Sigmoid colon (tissue), 7 donors: ENCODE measurements around the gene KLRG1. TPM values are rescaled to one million over a fixed set of nuclear protein-coding genes. Genes with fewer than 3 reads are reported as not detected.

Source experiments
- DNase-seq: peaks from one replicate; pipeline ENCODE4 v3.0.0-alpha.2; 2019
- H3K27ac ChIP-seq, 4 donors: fragments of 200-600 bp; sonication (generic); one replicate each; pipeline ENCODE4 v1.5.1; 2016 to 2019; ENCODE audit warnings: mild to moderate bottlenecking in 1 of 4
- H3K27me3 ChIP-seq, 3 donors: fragments of 200-600 bp; sonication (generic); one replicate each; pipeline ENCODE4 v1.5.1; 2019; ENCODE audit warnings: mild to moderate bottlenecking in 1 of 3
- H3K36me3 ChIP-seq, 4 donors: fragments of 200-600 bp; sonication (generic); one replicate each; pipeline ENCODE4 v1.5.1; 2016 to 2019
- H3K4me1 ChIP-seq, 4 donors: fragments of 200-600 bp; sonication (generic); one replicate each; pipeline ENCODE4 v1.5.1; 2017 to 2019
- H3K4me3 ChIP-seq, 4 donors: fragments of 200-600 bp; sonication (generic); one replicate each; pipeline ENCODE4 v1.5.1; 2017 to 2019; ENCODE audit warnings: mild to moderate bottlenecking in 2 of 4, moderate library complexity in 1 of 4
- H3K9me3 ChIP-seq, 4 donors: fragments of 200-600 bp in 3 of 4; sonication (generic) in 3 of 4; one replicate each; pipeline versions ENCODE4 v1.5.1 to v1.6.1; 2013 to 2019
- CTCF ChIP-seq, 4 experiments: fragments of 450-650 bp in 3 of 4; fragments of 200-600 bp in 1 of 4; IDR thresholded peaks; one replicate each; pipeline ENCODE4 v1.5.1; 2016 to 2019; ENCODE audit warnings: antibody characterized with exemption in 4 of 4, mild to moderate bottlenecking in 3 of 4, moderate library complexity in 2 of 4
- EP300 ChIP-seq, 4 donors: sonication (generic); formaldehyde crosslinking; IDR thresholded peaks; one replicate each; pipeline ENCODE4 v1.6.1; 2017; ENCODE audit warnings: antibody characterized with exemption in 4 of 4
- POLR2A ChIP-seq, 2 donors: fragments of 450-650 bp; IDR thresholded peaks; one replicate each; pipeline ENCODE4 v1.6.1; 2016; ENCODE audit warnings: antibody characterized with exemption in 2 of 2, mild to moderate bottlenecking in 2 of 2, moderate library complexity in 2 of 2
- POLR2AphosphoS5 ChIP-seq, 4 donors: sonication (generic); formaldehyde crosslinking; IDR thresholded peaks; one replicate each; pipeline ENCODE4 v1.6.1; 2017; ENCODE audit warnings: antibody characterized with exemption in 4 of 4
- WGBS, 2 donors: extraction: QIAGEN DNeasy Blood & Tissue Kit; methylation state at CpG; one replicate each; pipeline ENCODE4 v1.1.7; 2013; 5-methylcytosine and 5-hydroxymethylcytosine counted together
- intact Hi-C: fragments of 100-400 bp; cut with DNase I; formaldehyde crosslinking; loops from one replicate; pipeline ENCODE4 v1.15.1; 2023
- polyA plus RNA-seq, 3 donors: library from polyadenylated mRNA; stranded (reverse); fragments of 200-250 nt; gene quantifications; one replicate each; pipeline ENCODE4 v1.2.3, GENCODE V29; 2013
- total RNA-seq, 4 donors: library from RNA; depleted of rRNA; stranded (reverse); fragments of >200 nt; gene quantifications; one replicate each; pipeline ENCODE4 v1.1.0, GENCODE V29; 2016
- donor health status: healthy with polysubstance abuse.
- donor health status: Bipolar disorder and iron deficiency.
- donor health status: healthy.

Gene KLRG1
- total and polyA plus RNA-seq, 7 donors = 1.2 to 4.3 (median 3.5) TPM; not detected in 2

DNA sequence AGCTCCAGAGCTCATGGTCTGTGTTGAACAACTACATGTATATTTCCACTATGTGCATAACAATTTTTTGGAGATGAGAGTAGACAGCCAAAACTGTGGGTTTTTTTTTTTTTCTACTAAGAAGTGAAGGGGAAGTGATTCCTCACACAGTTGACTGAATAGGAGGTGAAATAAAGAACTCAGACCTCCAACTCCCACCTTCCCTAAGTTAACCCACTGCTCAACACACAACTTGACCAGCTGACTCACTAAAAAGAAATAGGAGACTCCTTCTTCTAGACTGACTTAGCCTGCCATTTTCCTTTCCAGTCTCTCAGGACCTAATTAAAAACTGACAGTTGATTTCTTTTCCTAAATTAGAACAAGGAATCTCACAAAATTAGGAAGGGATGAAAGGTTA lies 41.6 kb upstream of the KLRG1 start:
- H3K4me3 ChIP-seq = no peak overlapping the region
- no peak for TF ChIP-seq EP300 (IDR thresholded peaks at IDR 0.05)
- no peak for TF ChIP-seq CTCF (IDR thresholded peaks at IDR 0.05)
- TF ChIP-seq POLR2A (IDR thresholded peaks at IDR 0.05) = no peak
- TF ChIP-seq POLR2AphosphoS5 (IDR thresholded peaks at IDR 0.05) = no peak
- H3K9me3 ChIP-seq = no peaks in the 10 kb centered on the region
- H3K27me3 ChIP-seq = no peaks in the 10 kb centered on the region
- no peak for DNase-seq
- H3K4me1 ChIP-seq = peaks cover 0 to 31% (median 21%) of the 10 kb centered on the region in 4 donors
- intact Hi-C loops = no loop called here
- peaks cover 11 to 40% (median 17%) of the 10 kb centered on the region in 4 donors for H3K36me3 ChIP-seq
- no peak overlapping the region for H3K27ac ChIP-seq

GRCh38 chr12:8948701-8949341 lies 40.5 kb upstream of the KLRG1 start:
- peak overlapping the region; percentile 67 to 90 (median 82) for H3K4me3 ChIP-seq
- peak overlapping the region; percentile 94 to 99 (median 96) for H3K27ac ChIP-seq
- TF ChIP-seq POLR2A (IDR thresholded peaks at IDR 0.05) (no peak), EP300 (IDR thresholded peaks at IDR 0.05) (no peak), POLR2AphosphoS5 (IDR thresholded peaks at IDR 0.05) (no peak), CTCF (IDR thresholded peaks at IDR 0.05) (no peak)
- whole genome bisulfite sequencing, 2 donors = 0 to 1% methylated on average over 15 of the region's 15 CpGs
- H3K9me3 ChIP-seq = no peaks in the 10 kb centered on the region
- H3K36me3 ChIP-seq = peaks cover under 1 to 29% (median 8%) of the 10 kb centered on the region in 4 donors
- intact Hi-C loops = no loop called here
- H3K27me3 ChIP-seq = no peaks in the 10 kb centered on the region
- DNase-seq = no peak
- peaks cover 0 to 31% (median 21%) of the 10 kb centered on the region in 4 donors for H3K4me1 ChIP-seq

GRCh38 chr12:8949342-8950220 lies 39.8 kb upstream of the KLRG1 start, which contains the start of gene M6PR:
Gene M6PR (minus strand): TSS chr12:8949645. CDS start chr12:8946404, 3,241 bp downstream.
- Histone ChIP-seq H3K36me3 (peaks cover 0 to 21% (median 5%) of the 10 kb centered on the region in 4 donors), H3K4me1 (peaks cover 0 to 31% (median 21%) of the 10 kb centered on the region in 4 donors), H3K27me3 (no peaks in the 10 kb centered on the region), H3K9me3 (no peaks in the 10 kb centered on the region), H3K4me3 (peak within 1 kb of the TSS; percentile 67 to 90 (median 82)), H3K27ac (peak within 1 kb of the TSS; percentile 94 to 99 (median 96))
- 0% methylated on average over 66 of the region's 66 CpGs for whole genome bisulfite sequencing, 2 donors
- intact Hi-C loops = loop anchor here (2.0 to 10.0 kb wide), 3 partner anchors 35 to 705 kb away; partner anchors contain the start of gene PHC1
- TF ChIP-seq CTCF (IDR thresholded peaks at IDR 0.05) (peak; percentile 7 to 43 (median 27)), POLR2AphosphoS5 (IDR thresholded peaks at IDR 0.05) (peak; percentile 85 to 94 (median 90)), EP300 (IDR thresholded peaks at IDR 0.05) (no peak), POLR2A (IDR thresholded peaks at IDR 0.05) (peak; percentile 66 to 78)
- DNase-seq = peak; percentile 97

GRCh38 chr12:8950221-8950527 lies 39.2 kb upstream of the KLRG1 start:
- H3K9me3 ChIP-seq = no peaks in the 10 kb centered on the region
- no peak for DNase-seq
- peak overlapping the region; percentile 67 to 90 (median 82) for H3K4me3 ChIP-seq
- peak overlapping the region; percentile 94 to 99 (median 96) for H3K27ac ChIP-seq
- H3K36me3 ChIP-seq = peaks cover 0 to 15% (median 2%) of the 10 kb centered on the region in 4 donors
- no peaks in the 10 kb centered on the region for H3K27me3 ChIP-seq
- 0% methylated on average over 7 of the region's 7 CpGs for WGBS, 2 donors
- TF ChIP-seq POLR2AphosphoS5 (IDR thresholded peaks at IDR 0.05) = no peak
- TF ChIP-seq CTCF (IDR thresholded peaks at IDR 0.05) = peak in 2 of 4 experiments; percentile 0 to 6
- peaks cover 0 to 31% (median 21%) of the 10 kb centered on the region in 4 donors for H3K4me1 ChIP-seq
- intact Hi-C loops = loop anchor here (2.0 to 10.0 kb wide), 3 partner anchors 35 to 705 kb away; partner anchors contain the start of gene PHC1
